H1 (cell line): Measurements from ENCODE around the gene BLNK. TPM values are rescaled to one million over a fixed set of nuclear protein-coding genes. Genes with fewer than 3 reads are reported as not detected.

Experiments
- CTCF ChIA-PET: fragments of 300-600 bp; sonication (Branson Sonifier 250); formaldehyde crosslinking; loops from one replicate; lab custom pipeline; 2021; ENCODE audit not compliant: partially characterized antibody; lab: Charles Lee
- POLR2A ChIA-PET: fragments of 300-600 bp; sonication (Branson Sonifier 250); formaldehyde crosslinking; loops from one replicate; lab custom pipeline; 2021; ENCODE audit warnings: inconsistent platforms; ENCODE audit not compliant: partially characterized antibody; lab: Charles Lee
- DNase-seq, 2 experiments: peaks; one replicate each; pipeline versions ENCODE4 v3.0.0 to v3.0.0-alpha.2; 2010 to 2022; ENCODE audit warnings: low spot score in 2 of 2, low read depth in 1 of 2, mixed read lengths in 1 of 2
- FAIRE-seq: peaks from 2 replicates; lab custom pipeline; 2011; peaks lifted over from hg19 to GRCh38; lab: Jason Lieb, UNC
- H2AFZ ChIP-seq: 2 replicates; pipeline ENCODE4 v1.8.1; 2012; ENCODE audit warnings: low read length, inconsistent platforms
- H2AK5ac ChIP-seq: 2 replicates; pipeline ENCODE4 v1.6.1; 2013; ENCODE audit warnings: low read depth, low read length
- H2BK120ac ChIP-seq: replicated peaks from 2 replicates; pipeline ENCODE3; 2013; ENCODE audit warnings: low read depth, low read length, inconsistent platforms
- H2BK12ac ChIP-seq: 2 replicates; pipeline ENCODE4 v1.6.1; 2013; ENCODE audit warnings: low read depth, low read length
- H2BK15ac ChIP-seq: 2 replicates; pipeline ENCODE4 v1.6.1; 2013; ENCODE audit warnings: low read length
- H2BK20ac ChIP-seq: 2 replicates; pipeline ENCODE4 v1.6.1; 2013; ENCODE audit warnings: low read length
- H2BK5ac ChIP-seq: 2 replicates; pipeline ENCODE4 v1.6.1; 2013; ENCODE audit warnings: low read depth, low read length
- H3K14ac ChIP-seq: 2 replicates; pipeline ENCODE4 v1.6.1; 2013; ENCODE audit warnings: inconsistent platforms; ENCODE audit not compliant: insufficient read length
- H3K18ac ChIP-seq: 2 replicates; pipeline ENCODE4 v1.6.1; 2013; ENCODE audit warnings: low read length; ENCODE audit errors: extremely low read depth
- H3K23ac ChIP-seq: 2 replicates; pipeline ENCODE4 v1.6.1; 2013; ENCODE audit warnings: inconsistent platforms; ENCODE audit not compliant: insufficient read length
- H3K23me2 ChIP-seq: 2 replicates; pipeline ENCODE4 v1.6.1; 2013; ENCODE audit warnings: low read depth, low read length
- H3K27ac ChIP-seq: 2 replicates; pipeline ENCODE4 v1.6.1; 2011; ENCODE audit warnings: low read depth, low read length, inconsistent platforms
- H3K27me3 ChIP-seq, 4 experiments: replicated peaks in 1 of 4; 1 replicate in 1 of 4; 2 replicates in 3 of 4; pipeline versions ENCODE4 v1.6.1 to v1.8.1; 2011 to 2013; ENCODE audit warnings: low read length in 3 of 4, mild to moderate bottlenecking in 3 of 4, inconsistent platforms in 2 of 4, mixed read lengths in 2 of 4, moderate library complexity in 1 of 4; ENCODE audit not compliant: control insufficient read depth in 3 of 4, insufficient read depth in 3 of 4; ENCODE audit errors: extremely low read depth in 1 of 4
- H3K36me3 ChIP-seq, 4 experiments: 2 replicates each; pipeline versions ENCODE4 v1.6.1 to v1.8.1; 2011 to 2013; ENCODE audit warnings: mild to moderate bottlenecking in 4 of 4, low read length in 3 of 4, moderate library complexity in 2 of 4, control low read depth in 1 of 4, inconsistent platforms in 1 of 4; ENCODE audit not compliant: insufficient read depth in 4 of 4, control insufficient read depth in 2 of 4
- H3K4ac ChIP-seq: replicated peaks from 2 replicates; pipeline ENCODE3; 2013; ENCODE audit warnings: low read length, low read depth, mixed read lengths, inconsistent platforms; ENCODE audit not compliant: insufficient read length
- H3K4me1 ChIP-seq, 4 experiments: replicated peaks in 1 of 4; 1 replicate in 1 of 4; 2 replicates in 3 of 4; pipeline versions ENCODE4 v1.6.1 to v1.8.1; 2011 to 2013; ENCODE audit warnings: low read length in 3 of 4, inconsistent platforms in 2 of 4, mixed read lengths in 1 of 4; ENCODE audit not compliant: insufficient read depth in 4 of 4, control insufficient read depth in 3 of 4
- H3K4me2 ChIP-seq, 2 experiments: 2 replicates each; pipeline versions ENCODE4 v1.6.1 to v1.8.1; 2011 to 2013; ENCODE audit warnings: low read depth in 2 of 2, low read length in 2 of 2, control low read depth in 1 of 2, inconsistent platforms in 1 of 2, mild to moderate bottlenecking in 1 of 2; ENCODE audit not compliant: insufficient read depth in 1 of 2
- H3K4me3 ChIP-seq, 4 experiments: fragments of 200-600, 300-600 bp in 1 of 4; sonication (generic), shearing (Covaris generic), sonication (Bioruptor Twin) in 1 of 4; 2 replicates each; pipeline versions ENCODE4 v1.5.1 to v1.8.1; 2011 to 2016; ENCODE audit warnings: low read length in 4 of 4, low read depth in 3 of 4, control low read depth in 2 of 4, inconsistent platforms in 2 of 4, mild to moderate bottlenecking in 2 of 4, mixed read lengths in 1 of 4, moderate library complexity in 1 of 4; ENCODE audit not compliant: insufficient read depth in 2 of 4; ENCODE audit errors: extremely low read depth in 1 of 4
- H3K56ac ChIP-seq: replicated peaks from 2 replicates; pipeline ENCODE3; 2013; ENCODE audit warnings: low read depth, mild to moderate bottlenecking, mixed read lengths, low read length, inconsistent platforms; ENCODE audit not compliant: insufficient read length
- H3K79me1 ChIP-seq: 2 replicates; pipeline ENCODE4 v1.6.1; 2013; ENCODE audit warnings: low read depth, low read length, control low read depth
- H3K79me2 ChIP-seq, 2 experiments: 2 replicates each; pipeline versions ENCODE4 v1.6.1 to v1.8.1; 2012 to 2013; ENCODE audit warnings: low read length in 2 of 2, mild to moderate bottlenecking in 2 of 2, inconsistent platforms in 1 of 2; ENCODE audit not compliant: insufficient read depth in 2 of 2, control insufficient read depth in 1 of 2
- H3K9ac ChIP-seq, 4 experiments: replicated peaks in 1 of 4; 1 replicate in 1 of 4; 2 replicates in 3 of 4; pipeline versions ENCODE4 v1.6.1 to v1.8.1; 2011 to 2013; ENCODE audit warnings: low read depth in 3 of 4, low read length in 3 of 4, control low read depth in 2 of 4, mild to moderate bottlenecking in 2 of 4, moderate library complexity in 2 of 4, inconsistent platforms in 1 of 4; ENCODE audit errors: extremely low read depth in 1 of 4
- H3K9me3 ChIP-seq, 2 experiments: 2 replicates each; pipeline versions ENCODE4 v1.6.1 to v1.8.1; 2012 to 2013; ENCODE audit warnings: mild to moderate bottlenecking in 2 of 2, moderate library complexity in 2 of 2, control low read depth in 1 of 2, inconsistent platforms in 1 of 2, low read depth in 1 of 2, low read length in 1 of 2, mixed read lengths in 1 of 2; ENCODE audit not compliant: insufficient read depth in 2 of 2
- H4K20me1 ChIP-seq, 2 experiments: replicated peaks in 1 of 2; 2 replicates each; pipeline versions ENCODE3 to v1.8.1; 2011 to 2013; ENCODE audit warnings: inconsistent platforms in 2 of 2, low read length in 2 of 2, mild to moderate bottlenecking in 1 of 2; ENCODE audit not compliant: insufficient read depth in 2 of 2, control insufficient read depth in 1 of 2
- H4K5ac ChIP-seq: 2 replicates; pipeline ENCODE4 v1.6.1; 2013; ENCODE audit warnings: low read length, low read depth, mixed read lengths, inconsistent platforms; ENCODE audit not compliant: insufficient read length
- H4K8ac ChIP-seq: 2 replicates; pipeline ENCODE4 v1.8.0; 2013; ENCODE audit warnings: mild to moderate bottlenecking, moderate library complexity, low read length, inconsistent platforms; ENCODE audit not compliant: insufficient read depth; ENCODE audit errors: extremely low read depth
- H4K91ac ChIP-seq: replicated peaks from 2 replicates; pipeline ENCODE3; 2013; ENCODE audit warnings: low read length, mixed read lengths, inconsistent platforms; ENCODE audit not compliant: insufficient read length
- ASH2L ChIP-seq: fragments of 200-600, 300-600 bp; sonication (generic); IDR thresholded peaks from one replicate; pipeline ENCODE4 v1.7.1; 2017; ENCODE audit warnings: low read length
- CBX5 ChIP-seq: fragments of 300-800, 300-1000 bp; sonication (generic); IDR thresholded peaks from 2 replicates; pipeline ENCODE4 v1.7.1; 2016; ENCODE audit warnings: antibody characterized with exemption, low read length, low read depth
- HDAC2 ChIP-seq, 2 experiments: fragments of 300-600 bp in 1 of 2; sonication (generic) in 1 of 2; IDR thresholded peaks; 2 replicates each; pipeline ENCODE4 v1.6.1; 2011 to 2012; ENCODE audit warnings: low read depth in 2 of 2, low read length in 2 of 2, mild to moderate bottlenecking in 2 of 2, moderate library complexity in 2 of 2, borderline replicate concordance in 1 of 2, inconsistent platforms in 1 of 2
- JUN ChIP-seq: IDR thresholded peaks from 2 replicates; pipeline ENCODE4 v1.6.1; 2011; ENCODE audit warnings: low read depth, mild to moderate bottlenecking, improper control_type of control experiment, low read length
- RFX5 ChIP-seq: IDR thresholded peaks from 2 replicates; pipeline ENCODE4 v1.6.1; 2011; ENCODE audit warnings: low read depth, low read length, improper control_type of control experiment, borderline replicate concordance
- SIRT6 ChIP-seq: IDR thresholded peaks from one replicate; pipeline ENCODE4 v1.7.1; 2012; ENCODE audit warnings: low read length, inconsistent platforms
- SUZ12 ChIP-seq: fragments of 200-600 bp; sonication (generic); IDR thresholded peaks from 2 replicates; pipeline ENCODE4 v1.6.1; 2012; ENCODE audit warnings: mild to moderate bottlenecking, inconsistent platforms, low read length, moderate library complexity, mixed read lengths
- TAF7 ChIP-seq: optimal IDR thresholded peaks from 2 replicates; pipeline ENCODE3; 2011; ENCODE audit warnings: low read depth, mild to moderate bottlenecking, inconsistent platforms, low read length, moderate library complexity, borderline replicate concordance
- TCF12 ChIP-seq: IDR thresholded peaks from 2 replicates; pipeline ENCODE4 v1.6.1; 2011; ENCODE audit warnings: low read depth, mild to moderate bottlenecking, low read length
- TEAD4 ChIP-seq: IDR thresholded peaks from 2 replicates; pipeline ENCODE4 v1.6.1; 2012; ENCODE audit warnings: low read depth, low read length, inconsistent platforms, mixed read lengths
- WGBS, 2 experiments: shearing (Covaris generic) in 1 of 2; methylation state at CpG; one replicate each; pipeline versions ENCODE4 v1.1.6 to v1.1.7; 2013 to 2015; ENCODE audit warnings: low lambda C conversion rate in 2 of 2, mixed read lengths in 2 of 2, inconsistent platforms in 1 of 2, low coverage in 1 of 2, missing lambda C conversion rate in 1 of 2; ENCODE audit not compliant: insufficient replicate concordance in 2 of 2, insufficient coverage in 1 of 2, insufficient read length in 1 of 2; ENCODE audit errors: extremely low coverage in 1 of 2, missing lambda C conversion rate in 1 of 2; 5-methylcytosine and 5-hydroxymethylcytosine counted together
- polyA plus RNA-seq, 7 experiments: library from polyadenylated mRNA; depleted of rRNA in 3 of 7; stranded (reverse) in 5 of 7; unstranded in 2 of 7; fragments of >200 nt in 5 of 7; fragments of 200-250 nt in 2 of 7; gene quantifications; 1 replicate in 5 of 7; 2 replicates in 1 of 7; 4 replicates in 1 of 7; pipeline versions ENCODE4 v1.2.1 to v1.2.3, GENCODE V29; 2011 to 2013; ENCODE audit warnings: missing spikeins in 2 of 7, mixed read lengths in 2 of 7
- total RNA-seq: library from RNA; stranded (reverse); fragmentation: NEBNext Ultra II Directional; extraction: Animal tissue kit (Norgen Biotek cat#: 25700); gene quantifications from 2 replicates; pipeline ENCODE4 v1.2.1, GENCODE V29; 2021
- TF ChIP-seq, protein P1 (sequence below), 3 experiments: IDR thresholded peaks; 1 replicate in 2 of 3; 2 replicates in 1 of 3; pipeline versions ENCODE4 v1.5.1 to v1.6.1; 2011; ENCODE audit warnings: low read length in 3 of 3, mild to moderate bottlenecking in 3 of 3, inconsistent platforms in 2 of 3, low read depth in 1 of 3, moderate library complexity in 1 of 3; ENCODE audit not compliant: insufficient read depth in 1 of 3; ENCODE audit errors: control extremely low read depth in 1 of 3
- TF ChIP-seq, protein P2 (sequence below): IDR thresholded peaks from 2 replicates; pipeline ENCODE4 v1.6.1; 2012; ENCODE audit warnings: inconsistent platforms

Gene BLNK
- total and polyA plus RNA-seq, 2 of the 8 experiments (the other 6 are each of a cell fraction or from before 2014, with no cell fraction given): not detected

DNA sequence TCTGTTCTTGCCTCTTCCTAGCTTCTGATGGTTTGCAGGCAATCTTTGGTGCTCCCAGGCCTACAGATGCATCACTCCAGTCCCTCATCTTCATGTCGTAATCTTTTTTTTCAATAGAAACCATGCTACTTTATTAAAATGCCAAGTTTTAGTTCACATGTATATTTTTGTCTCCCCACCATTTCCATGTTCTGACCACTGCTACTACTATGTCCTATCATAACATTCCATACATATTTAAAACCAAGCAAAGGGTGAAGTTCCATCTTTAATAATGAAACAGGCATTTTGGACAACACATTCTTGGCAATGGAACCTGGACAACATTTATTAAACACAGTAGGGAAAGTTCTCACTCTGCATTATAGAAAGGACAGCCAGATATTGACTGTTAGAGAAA is 82.5 kb downstream of the BLNK start:
- CTCF ChIA-PET: interaction anchor here (0.7 kb wide), 1 partner anchor 19 kb away, joined by 3 read pairs; no protein-coding TSS in a partner anchor
- no peak overlapping the region for H4K91ac ChIP-seq
- TF ChIP-seq SUZ12: no peak
- no peak for TF ChIP-seq HDAC2 (IDR thresholded peaks at IDR 0.05; ENCODE audit: borderline replicate concordance in 1 of 2, low read depth in 2 of 2, low read length in 2 of 2)
- TF ChIP-seq, protein P1, sequence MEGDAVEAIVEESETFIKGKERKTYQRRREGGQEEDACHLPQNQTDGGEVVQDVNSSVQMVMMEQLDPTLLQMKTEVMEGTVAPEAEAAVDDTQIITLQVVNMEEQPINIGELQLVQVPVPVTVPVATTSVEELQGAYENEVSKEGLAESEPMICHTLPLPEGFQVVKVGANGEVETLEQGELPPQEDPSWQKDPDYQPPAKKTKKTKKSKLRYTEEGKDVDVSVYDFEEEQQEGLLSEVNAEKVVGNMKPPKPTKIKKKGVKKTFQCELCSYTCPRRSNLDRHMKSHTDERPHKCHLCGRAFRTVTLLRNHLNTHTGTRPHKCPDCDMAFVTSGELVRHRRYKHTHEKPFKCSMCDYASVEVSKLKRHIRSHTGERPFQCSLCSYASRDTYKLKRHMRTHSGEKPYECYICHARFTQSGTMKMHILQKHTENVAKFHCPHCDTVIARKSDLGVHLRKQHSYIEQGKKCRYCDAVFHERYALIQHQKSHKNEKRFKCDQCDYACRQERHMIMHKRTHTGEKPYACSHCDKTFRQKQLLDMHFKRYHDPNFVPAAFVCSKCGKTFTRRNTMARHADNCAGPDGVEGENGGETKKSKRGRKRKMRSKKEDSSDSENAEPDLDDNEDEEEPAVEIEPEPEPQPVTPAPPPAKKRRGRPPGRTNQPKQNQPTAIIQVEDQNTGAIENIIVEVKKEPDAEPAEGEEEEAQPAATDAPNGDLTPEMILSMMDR (IDR thresholded peaks at IDR 0.05; ENCODE audit: control extremely low read depth in 1 of 3, insufficient read depth in 1 of 3, low read depth in 1 of 3, low read length in 3 of 3): no peak
- TF ChIP-seq, protein P2, sequence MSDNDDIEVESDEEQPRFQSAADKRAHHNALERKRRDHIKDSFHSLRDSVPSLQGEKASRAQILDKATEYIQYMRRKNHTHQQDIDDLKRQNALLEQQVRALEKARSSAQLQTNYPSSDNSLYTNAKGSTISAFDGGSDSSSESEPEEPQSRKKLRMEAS: no peak
- no peak for TF ChIP-seq SIRT6
- TF ChIP-seq TEAD4: no peak
- TF ChIP-seq ASH2L: no peak
- no peak for TF ChIP-seq TAF7
- no peak for TF ChIP-seq CBX5
- TF ChIP-seq JUN: no peak
- no peak for TF ChIP-seq RFX5
- TF ChIP-seq TCF12: no peak

More for the DNA sequence above, 82.5 kb downstream of the BLNK start:
- WGBS, 2 experiments: 92% methylated on average over 1 of the region's 1 CpG; no CpG with 5 or more reads in 1 of the 2 experiments
- H2BK15ac ChIP-seq: no peak overlapping the region
- H4K5ac ChIP-seq: no peak overlapping the region
- no peak overlapping the region for H2BK20ac ChIP-seq
- no peaks in the 10 kb centered on the region for H3K79me2 ChIP-seq
- POLR2A ChIA-PET: no interaction called here
- no peak overlapping the region for H3K9ac ChIP-seq
- FAIRE-seq (no peak), DNase-seq (no peak)
- H3K18ac ChIP-seq: no peak overlapping the region
- no peak overlapping the region for H3K14ac ChIP-seq
- no peaks in the 10 kb centered on the region for H3K23me2 ChIP-seq
- H3K27ac ChIP-seq: no peak overlapping the region
- H2BK120ac ChIP-seq: no peak overlapping the region
- H3K27me3 ChIP-seq: no peaks in the 10 kb centered on the region
- no peaks in the 10 kb centered on the region for H4K20me1 ChIP-seq
- H3K79me1 ChIP-seq: no peaks in the 10 kb centered on the region
- no peak overlapping the region for H3K4me2 ChIP-seq
- H2BK5ac ChIP-seq: no peak overlapping the region
- H3K23ac ChIP-seq: no peak overlapping the region
- no peaks in the 10 kb centered on the region for H3K36me3 ChIP-seq
- no peaks in the 10 kb centered on the region for H3K4me1 ChIP-seq
- no peak overlapping the region for H2AK5ac ChIP-seq
- H3K9me3 ChIP-seq: peaks cover 1 to 6% of the 10 kb centered on the region in 2 experiments; a peak in 2 of 4 replicates
- no peak overlapping the region for H3K56ac ChIP-seq
- H4K8ac ChIP-seq: no peak overlapping the region
- H2AFZ ChIP-seq: no peak overlapping the region
- H3K4ac ChIP-seq: no peak overlapping the region
- no peak overlapping the region for H3K4me3 ChIP-seq
- H2BK12ac ChIP-seq: no peak overlapping the region
